Sigmoid colon (tissue), 7 donors: ENCODE results near the gene HMCN2. TPM values are rescaled to one million over a fixed set of nuclear protein-coding genes. Genes with fewer than 3 reads are reported as not detected.

Source experiments
- DNase-seq: peaks from one replicate; pipeline ENCODE4 v3.0.0-alpha.2; 2019
- H3K27ac ChIP-seq, 4 donors: fragments of 200-600 bp; sonication (generic); one replicate each; pipeline ENCODE4 v1.5.1; 2016 to 2019; ENCODE audit warnings: mild to moderate bottlenecking in 1 of 4
- H3K27me3 ChIP-seq, 3 donors: fragments of 200-600 bp; sonication (generic); one replicate each; pipeline ENCODE4 v1.5.1; 2019; ENCODE audit warnings: mild to moderate bottlenecking in 1 of 3
- H3K36me3 ChIP-seq, 4 donors: fragments of 200-600 bp; sonication (generic); one replicate each; pipeline ENCODE4 v1.5.1; 2016 to 2019
- H3K4me1 ChIP-seq, 4 donors: fragments of 200-600 bp; sonication (generic); one replicate each; pipeline ENCODE4 v1.5.1; 2017 to 2019
- H3K4me3 ChIP-seq, 4 donors: fragments of 200-600 bp; sonication (generic); one replicate each; pipeline ENCODE4 v1.5.1; 2017 to 2019; ENCODE audit warnings: mild to moderate bottlenecking in 2 of 4, moderate library complexity in 1 of 4
- H3K9me3 ChIP-seq, 4 donors: fragments of 200-600 bp in 3 of 4; sonication (generic) in 3 of 4; one replicate each; pipeline versions ENCODE4 v1.5.1 to v1.6.1; 2013 to 2019
- EP300 ChIP-seq, 4 donors: sonication (generic); formaldehyde crosslinking; IDR thresholded peaks; one replicate each; pipeline ENCODE4 v1.6.1; 2017; ENCODE audit warnings: antibody characterized with exemption in 4 of 4
- POLR2A ChIP-seq, 2 donors: fragments of 450-650 bp; IDR thresholded peaks; one replicate each; pipeline ENCODE4 v1.6.1; 2016; ENCODE audit warnings: antibody characterized with exemption in 2 of 2, mild to moderate bottlenecking in 2 of 2, moderate library complexity in 2 of 2
- POLR2AphosphoS5 ChIP-seq, 4 donors: sonication (generic); formaldehyde crosslinking; IDR thresholded peaks; one replicate each; pipeline ENCODE4 v1.6.1; 2017; ENCODE audit warnings: antibody characterized with exemption in 4 of 4
- WGBS, 2 donors: extraction: QIAGEN DNeasy Blood & Tissue Kit; methylation state at CpG; one replicate each; pipeline ENCODE4 v1.1.7; 2013; 5-methylcytosine and 5-hydroxymethylcytosine counted together
- intact Hi-C: fragments of 100-400 bp; cut with DNase I; formaldehyde crosslinking; loops from one replicate; pipeline ENCODE4 v1.15.1; 2023
- polyA plus RNA-seq, 3 donors: library from polyadenylated mRNA; stranded (reverse); fragments of 200-250 nt; gene quantifications; one replicate each; pipeline ENCODE4 v1.2.3, GENCODE V29; 2013
- total RNA-seq, 4 donors: library from RNA; depleted of rRNA; stranded (reverse); fragments of >200 nt; gene quantifications; one replicate each; pipeline ENCODE4 v1.1.0, GENCODE V29; 2016
- TF ChIP-seq, protein P1 (sequence below), 4 experiments: fragments of 450-650 bp in 3 of 4; fragments of 200-600 bp in 1 of 4; IDR thresholded peaks; one replicate each; pipeline ENCODE4 v1.5.1; 2016 to 2019; ENCODE audit warnings: antibody characterized with exemption in 4 of 4, mild to moderate bottlenecking in 3 of 4, moderate library complexity in 2 of 4
- donor health status: healthy with polysubstance abuse.
- donor health status: Bipolar disorder and iron deficiency.
- donor health status: healthy.

HMCN2 gene
- total and polyA plus RNA-seq, 7 donors: 3.6 to 106 (median 13.2) TPM

DNA sequence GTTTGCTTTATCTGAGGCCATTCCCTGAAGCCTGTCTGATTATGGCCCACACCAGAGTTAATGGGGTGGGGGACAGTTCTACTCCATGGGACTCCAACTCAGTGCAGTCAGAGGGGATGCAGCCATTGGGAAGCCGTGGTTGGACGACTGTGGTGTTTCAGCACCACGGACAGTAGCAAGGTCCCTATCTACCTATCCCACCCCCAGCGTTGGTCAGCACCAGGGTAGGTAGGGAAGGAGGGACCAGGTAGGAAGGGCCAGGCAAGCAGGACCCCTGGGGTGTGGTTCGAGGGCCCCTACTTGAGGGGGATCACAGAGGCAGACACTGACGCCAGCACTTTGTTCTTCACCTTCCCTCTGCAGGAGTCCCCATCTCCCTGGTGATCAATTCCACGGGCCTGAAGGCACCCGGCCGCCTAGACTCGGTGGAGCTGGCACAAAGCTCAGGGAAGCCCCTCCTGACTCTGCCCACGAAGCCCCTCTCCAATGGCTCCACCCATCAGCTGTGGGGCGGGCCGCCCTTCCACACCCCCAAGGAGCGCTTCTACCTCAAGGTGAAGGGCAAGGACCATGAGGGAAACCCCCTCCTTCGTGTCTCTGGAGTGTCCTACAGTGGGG is 33.2 kb downstream of the HMCN2 start:
- H3K9me3 ChIP-seq: no peaks in the 10 kb centered on the region
- H3K4me3 ChIP-seq: no peak overlapping the region
- no peak for TF ChIP-seq EP300 (IDR thresholded peaks at IDR 0.05)
- no peak for TF ChIP-seq POLR2A (IDR thresholded peaks at IDR 0.05)
- TF ChIP-seq POLR2AphosphoS5 (IDR thresholded peaks at IDR 0.05): no peak
- TF ChIP-seq, protein P1, sequence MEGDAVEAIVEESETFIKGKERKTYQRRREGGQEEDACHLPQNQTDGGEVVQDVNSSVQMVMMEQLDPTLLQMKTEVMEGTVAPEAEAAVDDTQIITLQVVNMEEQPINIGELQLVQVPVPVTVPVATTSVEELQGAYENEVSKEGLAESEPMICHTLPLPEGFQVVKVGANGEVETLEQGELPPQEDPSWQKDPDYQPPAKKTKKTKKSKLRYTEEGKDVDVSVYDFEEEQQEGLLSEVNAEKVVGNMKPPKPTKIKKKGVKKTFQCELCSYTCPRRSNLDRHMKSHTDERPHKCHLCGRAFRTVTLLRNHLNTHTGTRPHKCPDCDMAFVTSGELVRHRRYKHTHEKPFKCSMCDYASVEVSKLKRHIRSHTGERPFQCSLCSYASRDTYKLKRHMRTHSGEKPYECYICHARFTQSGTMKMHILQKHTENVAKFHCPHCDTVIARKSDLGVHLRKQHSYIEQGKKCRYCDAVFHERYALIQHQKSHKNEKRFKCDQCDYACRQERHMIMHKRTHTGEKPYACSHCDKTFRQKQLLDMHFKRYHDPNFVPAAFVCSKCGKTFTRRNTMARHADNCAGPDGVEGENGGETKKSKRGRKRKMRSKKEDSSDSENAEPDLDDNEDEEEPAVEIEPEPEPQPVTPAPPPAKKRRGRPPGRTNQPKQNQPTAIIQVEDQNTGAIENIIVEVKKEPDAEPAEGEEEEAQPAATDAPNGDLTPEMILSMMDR (IDR thresholded peaks at IDR 0.05): no peak
- peaks cover 0 to 56% (median 32%) of the 10 kb centered on the region in 4 donors for H3K4me1 ChIP-seq
- 58 to 61% methylated on average over 15 of the region's 15 CpGs for WGBS, 2 donors
- peaks cover 0 to 37% (median 7%) of the 10 kb centered on the region in 4 donors for H3K36me3 ChIP-seq
- H3K27ac ChIP-seq: peak overlapping the region in 3 of 4 donors; percentile 17 to 95 (median 31)
- no peaks in the 10 kb centered on the region for H3K27me3 ChIP-seq
- intact Hi-C loops: no loop called here
- DNase-seq: no peak

DNA sequence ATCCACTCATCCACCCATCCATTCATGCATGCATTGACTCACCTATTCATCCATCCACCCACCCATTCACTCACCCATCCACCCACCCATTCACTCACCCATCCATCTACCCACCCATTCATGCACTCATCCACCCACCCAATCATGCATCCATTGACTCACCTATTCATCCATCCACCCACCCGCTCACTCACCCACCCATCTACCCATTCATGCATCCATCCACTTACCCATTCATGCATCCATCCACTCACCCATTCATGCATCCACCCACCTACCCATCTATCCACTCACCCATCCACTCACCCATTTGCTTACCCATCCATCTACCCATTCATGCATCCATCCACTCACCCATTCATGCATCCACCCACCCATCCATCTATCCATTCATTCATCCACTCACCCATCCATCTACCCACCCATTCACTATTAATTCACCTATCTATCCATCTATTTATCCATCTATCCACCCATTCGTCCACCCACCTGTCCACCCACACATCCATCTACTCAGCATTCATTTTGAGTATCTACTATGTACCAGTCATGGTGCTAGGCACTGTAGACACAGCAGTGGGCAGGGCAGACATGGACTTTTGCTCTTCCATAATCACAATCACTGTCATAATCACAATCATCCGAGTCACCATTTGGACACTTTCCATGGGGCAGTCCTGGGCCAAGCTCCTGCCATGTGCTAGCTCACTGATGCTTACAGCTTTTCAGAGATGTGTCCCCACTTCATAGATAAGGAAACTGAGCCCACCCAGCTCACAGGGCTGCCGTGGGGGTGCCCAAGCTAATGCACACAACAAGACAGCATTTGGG is 34.4 kb downstream of the HMCN2 start:
- peaks cover 0 to 37% (median 7%) of the 10 kb centered on the region in 4 donors for H3K36me3 ChIP-seq
- no peaks in the 10 kb centered on the region for H3K27me3 ChIP-seq
- H3K9me3 ChIP-seq: no peaks in the 10 kb centered on the region
- H3K4me1 ChIP-seq: peaks cover 0 to 69% (median 44%) of the 10 kb centered on the region in 4 donors
- WGBS, 2 donors: 49 to 56% methylated on average over 4 of the region's 4 CpGs
- intact Hi-C loops: no loop called here
- H3K27ac ChIP-seq: peak overlapping the region in 3 of 4 donors; percentile 76 to 95 (median 87)
- TF ChIP-seq EP300 (IDR thresholded peaks at IDR 0.05) (no peak), POLR2AphosphoS5 (IDR thresholded peaks at IDR 0.05) (no peak), POLR2A (IDR thresholded peaks at IDR 0.05) (no peak)
- TF ChIP-seq, protein P1 (IDR thresholded peaks at IDR 0.05): no peak
- H3K4me3 ChIP-seq: no peak overlapping the region
- DNase-seq: no peak

DNA sequence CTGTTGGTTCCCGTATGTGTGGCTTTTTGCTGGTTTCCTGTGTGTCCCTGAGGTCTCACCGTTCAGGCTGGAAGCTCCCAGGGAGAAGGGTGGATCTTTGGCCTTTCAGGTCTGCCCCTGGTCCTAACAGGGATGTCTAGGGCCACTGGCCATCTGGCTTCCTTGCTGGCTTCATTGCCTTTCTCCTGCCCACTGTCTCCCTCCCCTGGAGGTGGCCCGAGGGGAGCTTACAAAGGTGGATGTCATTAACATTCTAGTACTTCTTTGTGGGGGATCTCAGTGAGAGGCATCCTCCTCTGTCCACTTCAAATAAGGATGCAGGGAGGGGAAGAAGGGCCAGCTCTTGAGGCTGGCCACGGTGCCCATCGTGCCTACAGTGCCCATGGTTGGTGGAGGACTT is 35.2 kb downstream of the HMCN2 start:
- TF ChIP-seq, protein P1 (IDR thresholded peaks at IDR 0.05): no peak
- TF ChIP-seq EP300 (IDR thresholded peaks at IDR 0.05): no peak
- TF ChIP-seq POLR2A (IDR thresholded peaks at IDR 0.05): no peak
- no peak for TF ChIP-seq POLR2AphosphoS5 (IDR thresholded peaks at IDR 0.05)
- no peak for DNase-seq
- intact Hi-C loops: no loop called here
- H3K9me3 ChIP-seq: no peaks in the 10 kb centered on the region
- H3K4me1 ChIP-seq: peaks cover 0 to 76% (median 51%) of the 10 kb centered on the region in 4 donors
- H3K4me3 ChIP-seq: no peak overlapping the region
- WGBS, 2 donors: 52 to 73% methylated on average over 5 of the region's 5 CpGs
- peak overlapping the region; percentile 61 to 95 (median 82) for H3K27ac ChIP-seq
- H3K27me3 ChIP-seq: no peaks in the 10 kb centered on the region
- H3K36me3 ChIP-seq: peaks cover 0 to 34% (median 7%) of the 10 kb centered on the region in 4 donors

DNA sequence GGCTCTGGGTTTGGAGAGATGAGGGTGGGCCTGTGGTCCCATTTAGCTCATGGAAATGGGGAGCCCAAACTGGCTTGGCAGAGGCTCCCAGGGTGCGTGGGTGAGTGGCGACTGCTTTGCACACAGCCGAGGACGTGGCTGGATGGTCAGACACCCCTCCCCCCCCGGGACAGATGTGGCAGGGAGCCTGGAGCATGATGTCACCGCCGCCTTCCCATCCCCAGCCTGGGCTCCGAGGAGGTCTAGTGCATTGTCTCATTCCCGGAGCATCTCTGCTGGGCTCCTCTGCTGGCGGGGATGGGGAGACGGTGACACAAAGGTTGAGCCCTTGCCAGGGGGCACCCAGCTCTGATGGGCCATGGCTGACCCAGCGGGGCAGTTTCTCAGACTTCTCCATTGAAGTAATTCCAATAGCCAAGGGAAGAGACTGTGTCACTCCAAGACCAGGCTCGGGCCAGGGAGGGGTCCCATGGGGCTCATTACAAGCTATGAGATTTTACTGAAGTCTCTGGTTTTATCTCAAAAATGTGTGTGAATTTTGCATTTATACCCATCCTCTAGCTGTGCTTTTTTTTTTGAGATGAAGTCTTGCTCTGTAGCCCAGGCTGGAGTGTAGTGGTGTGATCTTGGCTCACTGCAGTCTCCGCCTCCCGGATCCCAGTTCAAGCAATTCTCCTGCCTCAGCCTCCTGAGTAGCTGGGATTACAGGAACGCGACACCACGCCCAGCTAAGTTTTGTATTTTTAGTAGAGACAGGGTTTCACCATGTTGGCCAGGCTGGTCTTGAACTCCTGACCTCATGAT is 36.1 kb downstream of the HMCN2 start:
- Histone ChIP-seq H3K4me1 (peaks cover 0 to 81% (median 55%) of the 10 kb centered on the region in 4 donors), H3K4me3 (no peak overlapping the region), H3K9me3 (no peaks in the 10 kb centered on the region), H3K36me3 (peaks cover 0 to 30% (median 8%) of the 10 kb centered on the region in 4 donors), H3K27me3 (no peaks in the 10 kb centered on the region), H3K27ac (peak overlapping the region; percentile 61 to 95 (median 82))
- TF ChIP-seq, protein P1 (IDR thresholded peaks at IDR 0.05): no peak
- peak in 1 of 4 donors; percentile 57 for TF ChIP-seq EP300 (IDR thresholded peaks at IDR 0.05)
- no peak for TF ChIP-seq POLR2A (IDR thresholded peaks at IDR 0.05)
- peak; percentile 40 to 80 (median 64) for TF ChIP-seq POLR2AphosphoS5 (IDR thresholded peaks at IDR 0.05)
- WGBS, 2 donors: 73 to 76% methylated on average over 18 of the region's 18 CpGs
- DNase-seq: peak; percentile 93
- intact Hi-C loops: no loop called here
